IMR-90 (cell line): Measurements from ENCODE around the gene ACAA2.

Source experiments
- CEBPB ChIP-seq: IDR thresholded peaks from 2 replicates; pipeline ENCODE4 v1.6.1; 2012; ENCODE audit warnings: low read depth, low read length, improper control_type of control experiment
- CHD1 ChIP-seq: IDR thresholded peaks from 2 replicates; pipeline ENCODE4 v1.6.1; 2012; ENCODE audit warnings: low read depth, low read length, improper control_type of control experiment
- FOS ChIP-seq: fragments of 150-350 bp; IDR thresholded peaks from 2 replicates; pipeline ENCODE4 v1.6.1; 2016; ENCODE audit warnings: low read depth, low read length
- MXI1 ChIP-seq: IDR thresholded peaks from 2 replicates; pipeline ENCODE4 v1.6.1; 2012; ENCODE audit warnings: low read depth, mild to moderate bottlenecking, low read length, moderate library complexity, borderline replicate concordance
- POLR2A ChIP-seq: IDR thresholded peaks from 2 replicates; pipeline ENCODE4 v1.6.1; 2012; ENCODE audit warnings: mild to moderate bottlenecking, low read depth, low read length
- RAD21 ChIP-seq: IDR thresholded peaks from 2 replicates; pipeline ENCODE4 v1.6.1; 2012; ENCODE audit warnings: low read length, improper control_type of control experiment
- SMC3 ChIP-seq: fragments of 150-350 bp; IDR thresholded peaks from 2 replicates; pipeline ENCODE4 v1.6.1; 2016; ENCODE audit warnings: low read depth, mild to moderate bottlenecking, antibody characterized with exemption, low read length, moderate library complexity
- TF ChIP-seq, protein P1 (sequence below): conservative IDR thresholded peaks from 2 replicates; pipeline ENCODE4 v1.5.1; 2012; ENCODE audit warnings: mild to moderate bottlenecking, low read depth, low read length, improper control_type of control experiment
- TF ChIP-seq, protein P2 (sequence below): fragments of 150-350 bp; IDR thresholded peaks from 2 replicates; pipeline ENCODE4 v1.6.1; 2017; ENCODE audit warnings: mild to moderate bottlenecking, antibody characterized with exemption, low read length, low read depth

DNA sequence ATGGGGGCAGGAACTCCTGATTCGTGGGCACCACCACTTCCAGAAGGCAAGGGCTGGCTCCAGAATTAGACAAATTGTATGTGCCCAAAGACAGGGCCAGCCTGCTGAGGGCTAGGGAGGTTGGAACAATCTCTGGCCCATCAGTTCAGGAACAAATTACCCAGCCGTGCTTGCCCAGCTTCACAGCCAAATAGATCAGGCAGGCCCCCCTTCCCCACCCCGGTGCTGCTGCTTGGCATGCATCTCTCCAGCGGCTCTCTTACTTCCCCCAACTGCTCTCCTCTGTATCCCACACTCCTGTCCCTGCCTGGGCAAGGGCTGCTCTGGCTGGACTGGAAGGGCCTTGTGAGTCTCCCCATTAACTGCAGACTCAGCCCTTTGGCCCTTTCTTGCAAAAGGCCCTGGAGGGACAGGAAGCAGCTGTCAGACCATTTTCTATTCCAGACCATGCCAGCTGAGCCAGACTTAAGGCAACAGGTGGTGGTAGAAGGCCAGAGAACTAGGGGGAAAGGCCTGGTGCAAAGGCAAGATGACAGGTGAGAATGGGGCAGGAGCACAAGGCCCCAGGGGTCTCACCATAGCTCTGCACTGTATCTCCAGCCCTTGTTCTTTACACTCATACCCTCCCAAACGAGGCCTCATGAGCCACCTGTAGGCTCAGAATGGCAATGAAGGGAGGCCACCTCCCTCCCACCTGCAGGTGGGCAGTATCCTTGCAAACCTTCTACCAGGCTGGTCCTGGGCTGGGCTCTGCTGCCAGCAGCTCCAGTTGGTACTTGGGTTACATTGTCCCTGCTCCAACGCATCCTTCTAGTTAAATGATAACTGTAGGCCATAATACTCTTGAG is 30.7 kb upstream of the ACAA2 start:
- TF ChIP-seq, protein P1, sequence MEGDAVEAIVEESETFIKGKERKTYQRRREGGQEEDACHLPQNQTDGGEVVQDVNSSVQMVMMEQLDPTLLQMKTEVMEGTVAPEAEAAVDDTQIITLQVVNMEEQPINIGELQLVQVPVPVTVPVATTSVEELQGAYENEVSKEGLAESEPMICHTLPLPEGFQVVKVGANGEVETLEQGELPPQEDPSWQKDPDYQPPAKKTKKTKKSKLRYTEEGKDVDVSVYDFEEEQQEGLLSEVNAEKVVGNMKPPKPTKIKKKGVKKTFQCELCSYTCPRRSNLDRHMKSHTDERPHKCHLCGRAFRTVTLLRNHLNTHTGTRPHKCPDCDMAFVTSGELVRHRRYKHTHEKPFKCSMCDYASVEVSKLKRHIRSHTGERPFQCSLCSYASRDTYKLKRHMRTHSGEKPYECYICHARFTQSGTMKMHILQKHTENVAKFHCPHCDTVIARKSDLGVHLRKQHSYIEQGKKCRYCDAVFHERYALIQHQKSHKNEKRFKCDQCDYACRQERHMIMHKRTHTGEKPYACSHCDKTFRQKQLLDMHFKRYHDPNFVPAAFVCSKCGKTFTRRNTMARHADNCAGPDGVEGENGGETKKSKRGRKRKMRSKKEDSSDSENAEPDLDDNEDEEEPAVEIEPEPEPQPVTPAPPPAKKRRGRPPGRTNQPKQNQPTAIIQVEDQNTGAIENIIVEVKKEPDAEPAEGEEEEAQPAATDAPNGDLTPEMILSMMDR: no peak
- TF ChIP-seq CHD1: no peak
- no peak for TF ChIP-seq POLR2A
- TF ChIP-seq CEBPB: no peak
- TF ChIP-seq SMC3: no peak
- TF ChIP-seq MXI1: no peak
- TF ChIP-seq RAD21: no peak
- TF ChIP-seq, protein P2, sequence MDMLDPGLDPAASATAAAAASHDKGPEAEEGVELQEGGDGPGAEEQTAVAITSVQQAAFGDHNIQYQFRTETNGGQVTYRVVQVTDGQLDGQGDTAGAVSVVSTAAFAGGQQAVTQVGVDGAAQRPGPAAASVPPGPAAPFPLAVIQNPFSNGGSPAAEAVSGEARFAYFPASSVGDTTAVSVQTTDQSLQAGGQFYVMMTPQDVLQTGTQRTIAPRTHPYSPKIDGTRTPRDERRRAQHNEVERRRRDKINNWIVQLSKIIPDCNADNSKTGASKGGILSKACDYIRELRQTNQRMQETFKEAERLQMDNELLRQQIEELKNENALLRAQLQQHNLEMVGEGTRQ: no peak
- no peak for TF ChIP-seq FOS
